ENCODE measurements around the gene DTNBP1. TPM values are rescaled to one million over a fixed set of nuclear protein-coding genes. Genes with fewer than 3 reads are reported as not detected.
A peak's percentile ranks its signal among the peaks of the same experiment; 100 is the strongest.

DTNBP1 gene
- total RNA-seq, 1 donor: 2.2 TPM

DNA sequence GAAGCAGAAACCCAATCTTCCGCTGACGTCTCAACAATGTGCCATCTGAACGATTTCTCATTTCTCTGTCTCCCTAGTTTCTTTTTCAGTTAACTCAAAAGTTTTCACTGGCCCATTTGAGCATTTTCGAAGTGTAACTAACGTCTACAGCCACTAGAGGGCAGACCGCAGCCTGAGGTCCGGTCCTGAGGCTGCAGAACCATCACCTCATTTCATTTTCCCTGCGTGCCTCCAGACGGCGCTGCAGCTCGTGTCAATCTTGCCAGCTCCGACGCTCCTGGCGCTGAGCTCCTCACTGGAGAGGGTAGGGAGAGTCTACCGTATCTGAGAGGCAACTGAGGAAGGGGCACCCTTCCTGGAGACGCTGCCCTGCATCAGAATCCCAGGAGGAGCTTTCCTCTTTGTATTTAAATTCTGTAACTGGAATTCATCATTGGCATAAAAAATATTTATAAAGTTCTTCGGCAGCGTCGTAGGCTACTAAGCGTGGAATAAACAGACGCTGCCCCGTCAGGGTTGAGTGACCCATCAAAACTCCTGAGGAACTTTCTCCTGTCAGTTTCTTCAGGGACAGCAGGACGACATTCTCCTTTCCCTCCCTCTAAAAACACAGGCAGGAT, 28.5 kb upstream of the DTNBP1 start:
- H3K4me3 ChIP-seq (ENCODE audit: low read depth, low read length): peak overlapping the region; percentile 50
- TF ChIP-seq, protein P1, sequence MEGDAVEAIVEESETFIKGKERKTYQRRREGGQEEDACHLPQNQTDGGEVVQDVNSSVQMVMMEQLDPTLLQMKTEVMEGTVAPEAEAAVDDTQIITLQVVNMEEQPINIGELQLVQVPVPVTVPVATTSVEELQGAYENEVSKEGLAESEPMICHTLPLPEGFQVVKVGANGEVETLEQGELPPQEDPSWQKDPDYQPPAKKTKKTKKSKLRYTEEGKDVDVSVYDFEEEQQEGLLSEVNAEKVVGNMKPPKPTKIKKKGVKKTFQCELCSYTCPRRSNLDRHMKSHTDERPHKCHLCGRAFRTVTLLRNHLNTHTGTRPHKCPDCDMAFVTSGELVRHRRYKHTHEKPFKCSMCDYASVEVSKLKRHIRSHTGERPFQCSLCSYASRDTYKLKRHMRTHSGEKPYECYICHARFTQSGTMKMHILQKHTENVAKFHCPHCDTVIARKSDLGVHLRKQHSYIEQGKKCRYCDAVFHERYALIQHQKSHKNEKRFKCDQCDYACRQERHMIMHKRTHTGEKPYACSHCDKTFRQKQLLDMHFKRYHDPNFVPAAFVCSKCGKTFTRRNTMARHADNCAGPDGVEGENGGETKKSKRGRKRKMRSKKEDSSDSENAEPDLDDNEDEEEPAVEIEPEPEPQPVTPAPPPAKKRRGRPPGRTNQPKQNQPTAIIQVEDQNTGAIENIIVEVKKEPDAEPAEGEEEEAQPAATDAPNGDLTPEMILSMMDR (IDR thresholded peaks at IDR 0.05; ENCODE audit: insufficient read depth, low read depth, low read length): peak; percentile 100
- DNase-seq (ENCODE audit: low read depth): peak; percentile 91

DNA sequence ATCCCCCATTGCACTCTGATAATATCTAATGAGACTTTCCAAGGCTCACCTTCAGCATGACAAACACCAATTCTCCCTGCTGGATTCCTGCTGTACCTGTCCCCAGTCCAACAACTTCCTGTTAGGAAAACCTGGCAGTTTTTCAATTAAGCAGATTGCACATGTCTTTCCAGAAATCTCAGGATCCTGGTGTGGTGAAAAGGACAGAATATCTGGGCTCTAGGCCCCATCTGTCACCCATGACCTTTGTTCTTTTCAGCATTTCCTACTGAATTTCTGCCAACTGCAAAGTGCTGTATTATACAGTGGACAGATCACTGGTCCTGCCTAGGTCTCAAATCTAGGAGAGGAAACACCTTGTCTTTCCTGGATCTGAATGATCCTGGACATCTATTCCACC, 27.7 kb upstream of the DTNBP1 start:
- TF ChIP-seq, protein P1 (IDR thresholded peaks at IDR 0.05; ENCODE audit: insufficient read depth, low read depth, low read length): no peak
- DNase-seq (ENCODE audit: low read depth): no peak
- H3K4me3 ChIP-seq (ENCODE audit: low read depth, low read length): no peak overlapping the region

DNA sequence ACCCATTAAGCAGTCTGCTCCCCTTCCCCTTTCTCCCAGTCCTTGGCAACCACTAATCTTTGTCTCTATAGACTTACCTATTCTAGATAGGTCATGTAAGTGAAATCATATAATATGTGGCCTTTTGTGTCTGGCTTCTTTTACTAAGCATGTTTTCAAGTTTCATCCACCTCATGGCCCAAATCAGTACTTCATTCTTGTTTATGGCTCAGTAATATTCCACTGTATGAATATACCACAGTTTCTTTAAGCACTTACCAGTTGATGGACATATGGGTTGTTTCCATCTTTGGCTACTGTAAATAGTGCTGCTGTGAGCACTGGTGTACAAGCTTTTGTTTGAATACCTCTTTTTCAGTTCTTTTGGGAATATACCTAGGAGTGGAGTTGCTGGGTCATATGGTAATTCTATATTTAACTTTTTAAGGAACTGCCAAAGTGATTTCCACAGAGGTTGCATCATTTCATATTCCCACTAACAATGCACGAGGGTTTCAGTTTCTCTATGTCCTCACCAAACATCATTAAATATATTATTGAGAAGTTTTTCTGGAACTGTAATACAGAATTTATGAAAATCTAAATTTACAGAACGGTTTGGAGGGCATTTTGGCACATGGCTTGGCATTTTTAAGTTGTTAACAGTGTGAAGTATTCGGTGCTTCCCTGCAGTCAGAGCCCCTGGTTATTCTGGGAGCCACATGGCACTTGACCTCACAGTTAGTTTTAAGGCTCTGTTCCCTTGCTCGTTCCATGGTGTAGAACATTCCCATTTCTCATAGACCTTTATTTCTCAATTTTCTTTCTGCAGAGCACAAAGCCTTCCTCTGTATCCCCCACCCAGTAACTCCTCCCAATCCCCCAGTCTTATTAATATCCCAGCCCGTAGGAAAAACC, 27.0 kb upstream of the DTNBP1 start:
- TF ChIP-seq, protein P1 (IDR thresholded peaks at IDR 0.05; ENCODE audit: insufficient read depth, low read depth, low read length): no peak
- DNase-seq (ENCODE audit: low read depth): peak; percentile 24
- H3K4me3 ChIP-seq (ENCODE audit: low read depth, low read length): no peak overlapping the region

DNA sequence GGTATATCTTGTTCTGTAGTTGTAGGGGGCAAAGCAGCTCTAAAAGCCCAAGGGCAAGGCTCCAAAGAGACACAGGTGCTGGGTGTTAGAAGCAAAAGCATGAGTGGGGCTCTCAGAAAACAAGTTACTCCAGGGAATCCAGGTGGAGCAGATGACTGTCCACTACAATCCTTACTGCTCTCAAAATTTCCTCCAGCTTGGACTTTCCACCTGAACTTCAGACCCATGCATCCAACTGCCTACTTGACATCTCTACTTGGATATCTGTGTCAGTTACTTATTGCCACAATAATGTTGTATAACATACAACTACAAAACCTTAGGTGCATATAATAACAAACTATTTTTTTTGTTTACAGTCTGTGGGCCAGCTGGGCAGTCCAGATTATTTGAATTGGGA, 22.8 kb upstream of the DTNBP1 start:
- H3K4me3 ChIP-seq (ENCODE audit: low read depth, low read length): no peak overlapping the region
- DNase-seq (ENCODE audit: low read depth): no peak
- TF ChIP-seq, protein P1 (IDR thresholded peaks at IDR 0.05; ENCODE audit: insufficient read depth, low read depth, low read length): no peak

DNA sequence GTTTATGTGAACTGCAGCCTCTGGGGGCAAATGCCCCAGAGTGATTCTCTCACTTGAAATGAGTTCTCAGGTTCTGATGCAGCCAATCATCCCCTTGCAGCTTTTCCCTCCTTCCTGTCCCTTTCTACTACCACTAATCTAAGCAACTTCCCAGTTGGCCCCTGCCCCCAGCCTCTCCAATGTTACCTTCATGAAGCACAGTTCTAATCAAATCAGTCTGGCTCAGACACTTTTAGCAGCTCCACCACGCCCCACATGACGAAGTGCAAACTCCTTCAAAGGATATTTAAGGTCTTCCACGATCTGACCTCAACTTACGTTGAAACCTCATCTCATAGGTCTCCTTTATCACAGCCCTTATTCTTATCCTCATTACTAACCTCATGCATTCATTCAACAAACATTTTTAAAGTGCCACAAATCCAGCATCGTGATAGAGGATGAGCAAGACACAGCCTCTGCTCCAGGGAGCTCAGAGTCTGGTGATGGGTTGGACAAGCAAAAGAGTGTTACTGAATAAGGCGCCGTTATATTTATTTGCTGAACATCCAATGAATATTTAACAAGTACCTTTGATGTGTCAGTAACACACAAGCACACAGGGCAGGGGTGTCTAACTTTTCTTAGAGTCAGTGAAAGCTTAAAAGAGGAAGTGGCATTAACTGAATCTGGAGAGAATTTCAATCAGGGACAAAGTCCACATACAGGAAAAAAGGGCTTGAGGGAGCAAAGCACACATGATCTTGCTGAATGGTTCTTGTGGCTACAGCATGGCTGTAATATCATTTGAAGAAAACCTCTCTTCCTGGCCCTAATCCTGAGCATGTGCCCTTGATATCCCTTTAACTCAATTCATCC, 20.4 kb upstream of the DTNBP1 start:
- DNase-seq (ENCODE audit: low read depth): no peak
- TF ChIP-seq, protein P1 (IDR thresholded peaks at IDR 0.05; ENCODE audit: insufficient read depth, low read depth, low read length): no peak
- H3K4me3 ChIP-seq (ENCODE audit: low read depth, low read length): no peak overlapping the region

DNA sequence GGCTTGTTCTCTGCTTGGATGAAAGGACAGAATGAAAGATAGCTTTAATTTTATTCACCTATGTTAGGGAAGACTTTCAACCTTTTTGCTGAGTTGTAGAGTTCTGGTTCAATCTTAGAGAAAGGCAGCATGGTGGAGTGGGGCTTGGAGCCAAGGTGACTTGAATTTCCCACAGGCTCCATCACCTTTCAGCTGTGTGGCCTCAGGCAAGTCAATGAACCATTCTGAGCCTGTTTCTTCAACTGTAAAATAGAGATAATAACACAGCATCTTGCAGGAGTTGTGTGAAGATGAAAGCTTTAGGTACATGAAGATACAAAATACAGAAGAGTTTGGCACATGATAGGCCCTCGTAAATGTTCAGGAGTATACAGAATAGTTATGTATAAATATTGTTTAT, 19.1 kb upstream of the DTNBP1 start:
- DNase-seq (ENCODE audit: low read depth): no peak
- H3K4me3 ChIP-seq (ENCODE audit: low read depth, low read length): no peak overlapping the region
- TF ChIP-seq, protein P1 (IDR thresholded peaks at IDR 0.05; ENCODE audit: insufficient read depth, low read depth, low read length): no peak
